MM.1S (cell line): ENCODE results near the gene APBB1IP.

Experiments used
- CTCF ChIP-seq: fragments of 300-600 bp; sonication (generic); IDR thresholded peaks from 2 replicates; pipeline ENCODE4 v1.5.1; 2016; ENCODE audit warnings: antibody characterized with exemption, low read length, mixed read lengths
- EZH2 ChIP-seq: fragments of 300-600 bp; sonication (generic); optimal IDR thresholded peaks from 2 replicates; pipeline ENCODE3; 2017; ENCODE audit warnings: low read depth, mild to moderate bottlenecking, antibody characterized with exemption, low read length, mixed read lengths
- EZH2phosphoT487 ChIP-seq: fragments of 300-600 bp; sonication (generic); IDR thresholded peaks from 2 replicates; pipeline ENCODE4 v1.6.1; 2018; ENCODE audit warnings: antibody characterized with exemption, low read length

DNA sequence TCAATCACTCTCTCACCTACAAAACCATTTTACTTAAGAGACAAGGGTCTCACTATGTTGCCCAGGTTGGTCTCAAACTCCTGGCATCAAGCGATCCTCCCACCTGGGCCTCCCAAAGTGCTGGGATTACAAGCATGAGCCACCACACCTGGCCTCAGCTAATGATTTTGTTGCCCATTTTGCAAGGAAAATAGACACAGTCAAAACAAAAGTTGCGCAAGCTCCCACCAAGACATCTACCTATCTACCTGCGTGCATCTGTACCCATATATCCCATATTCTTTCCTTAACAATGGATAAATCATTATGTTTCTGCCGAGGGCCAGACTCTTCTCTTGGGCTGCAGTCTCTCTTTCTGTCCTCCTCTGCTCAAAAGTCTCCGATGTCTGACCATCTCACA lies 67.3 kb downstream of the APBB1IP start:
- TF ChIP-seq CTCF (no peak), EZH2 (no peak), EZH2phosphoT487 (no peak)
